GM12878 (cell line): ENCODE measurements around the gene NNAT. TPM values are rescaled to one million over a fixed set of nuclear protein-coding genes. Genes with fewer than 3 reads are reported as not detected.

Experiments
- ATAC-seq: fragments of 200-7000 bp; cut with Tn5 transposase; 3 replicates; pipeline ENCODE4 v1.9.1; 2020; ENCODE audit warnings: mild to moderate bottlenecking, moderate library complexity
- BruUV-seq: library from RNA; stranded (reverse); fragments of 400-500 nt; replicated peaks from 2 replicates; lab custom pipeline; 2021; lab: Mats Ljungman, UMichigan
- CTCF ChIA-PET: fragments of 300-600 bp; sonication (Branson Sonifier 250); formaldehyde crosslinking; extraction: SDS; loops from one replicate; lab custom pipeline; 2021; ENCODE audit warnings: inconsistent platforms; lab: Yijun Ruan, JAX
- POLR2A ChIA-PET: fragments of 350-600 bp; formaldehyde crosslinking; extraction: SDS; loops from one replicate; lab custom pipeline; 2021; ENCODE audit warnings: inconsistent platforms; lab: Charles Lee
- RAD21 ChIA-PET: fragments of 300-600 bp; sonication (Branson Sonifier 250); formaldehyde crosslinking; loops from one replicate; lab custom pipeline; 2023; ENCODE audit warnings: antibody characterized with exemption; ENCODE audit not compliant: unreplicated experiment; lab: Charles Lee
- SMC1A ChIA-PET: fragments of 300-600 bp; sonication (Branson Sonifier 250); formaldehyde crosslinking; loops from one replicate; lab custom pipeline; 2023; ENCODE audit not compliant: unreplicated experiment, uncharacterized antibody; lab: Charles Lee
- DNase-seq: peaks from one replicate; pipeline ENCODE4 v3.0.0-alpha.2; 2011; ENCODE audit warnings: low read depth, low spot score
- FAIRE-seq: peaks from 3 replicates; lab custom pipeline; 2011; peaks lifted over from hg19 to GRCh38; lab: Jason Lieb, UNC
- H2AFZ ChIP-seq: 2 replicates; pipeline ENCODE4 v1.6.0; 2011; ENCODE audit warnings: low read depth, low read length, control low read depth; ENCODE audit not compliant: control insufficient read depth
- H3K27ac ChIP-seq: 2 replicates; pipeline ENCODE4 v1.5.1; 2011; ENCODE audit warnings: control low read depth; ENCODE audit not compliant: control insufficient read depth, insufficient read depth
- H3K27me3 ChIP-seq, 2 experiments: replicated peaks in 1 of 2; 2 replicates each; pipeline versions ENCODE4 v1.6.0 to v1.6.1; 2011; ENCODE audit warnings: low read length in 1 of 2; ENCODE audit not compliant: control insufficient read depth in 2 of 2, insufficient read depth in 2 of 2
- H3K36me3 ChIP-seq, 2 experiments: 2 replicates each; pipeline ENCODE4 v1.5.1; 2011; ENCODE audit warnings: low read length in 1 of 2; ENCODE audit not compliant: control insufficient read depth in 2 of 2, insufficient read depth in 2 of 2
- H3K4me1 ChIP-seq: 2 replicates; pipeline ENCODE4 v1.6.1; 2011; ENCODE audit warnings: mild to moderate bottlenecking, low read length, moderate library complexity, mixed read lengths; ENCODE audit not compliant: control insufficient read depth, insufficient read depth
- H3K4me2 ChIP-seq: 2 replicates; pipeline ENCODE4 v1.6.0; 2011; ENCODE audit warnings: control low read depth; ENCODE audit not compliant: control insufficient read depth, insufficient read depth
- H3K4me3 ChIP-seq: fragments of 200-600 bp; sonication (generic); 2 replicates; pipeline ENCODE4 v1.5.1; 2016
- H3K79me2 ChIP-seq: 2 replicates; pipeline ENCODE4 v1.6.0; 2011; ENCODE audit warnings: low read length; ENCODE audit not compliant: control insufficient read depth, insufficient read depth
- H3K9ac ChIP-seq: 2 replicates; pipeline ENCODE4 v1.8.0; 2011; ENCODE audit warnings: low read length, control low read depth, mixed read lengths; ENCODE audit not compliant: control insufficient read depth, insufficient read depth
- H3K9me3 ChIP-seq: replicated peaks from 3 replicates; pipeline ENCODE4 v1.5.1; 2011; ENCODE audit warnings: mild to moderate bottlenecking, low read length; ENCODE audit not compliant: control insufficient read depth, insufficient read depth
- H4K20me1 ChIP-seq: 2 replicates; pipeline ENCODE4 v1.6.0; 2011; ENCODE audit not compliant: control insufficient read depth, insufficient read depth
- DPF2 ChIP-seq: fragments of 450-650 bp; IDR thresholded peaks from 2 replicates; pipeline ENCODE4 v1.6.1; 2017; ENCODE audit warnings: mild to moderate bottlenecking
- E4F1 ChIP-seq: fragments of 450-650 bp; IDR thresholded peaks from 2 replicates; pipeline ENCODE4 v1.6.1; 2018; ENCODE audit warnings: borderline replicate concordance, mild to moderate bottlenecking; ENCODE audit not compliant: partially characterized antibody
- ETV6 ChIP-seq, 2 experiments: fragments of 450-650 bp in 1 of 2; IDR thresholded peaks in 1 of 2; conservative IDR thresholded peaks in 1 of 2; 2 replicates each; pipeline ENCODE4 v1.6.1; 2014; ENCODE audit warnings: antibody characterized with exemption in 1 of 2, borderline replicate concordance in 1 of 2, low read depth in 1 of 2, mild to moderate bottlenecking in 1 of 2, moderate library complexity in 1 of 2
- MYC ChIP-seq: IDR thresholded peaks from 2 replicates; pipeline ENCODE4 v1.6.1; 2011; ENCODE audit warnings: mild to moderate bottlenecking, low read length, moderate library complexity, inconsistent platforms; ENCODE audit not compliant: insufficient read depth, insufficient replicate concordance, insufficient read length, severe bottlenecking
- NFIC ChIP-seq: IDR thresholded peaks from 2 replicates; pipeline ENCODE4 v1.6.1; 2012; ENCODE audit warnings: low read depth, mild to moderate bottlenecking, inconsistent platforms, low read length, moderate library complexity
- POLR2AphosphoS2 ChIP-seq: IDR thresholded peaks from 2 replicates; pipeline ENCODE4 v1.6.1; 2011; ENCODE audit warnings: low read depth, mild to moderate bottlenecking, low read length, improper control_type of control experiment, moderate library complexity
- RELB ChIP-seq: fragments of 450-650 bp; IDR thresholded peaks from 2 replicates; pipeline ENCODE4 v1.6.1; 2017; ENCODE audit warnings: low read depth, mild to moderate bottlenecking, moderate library complexity
- RUNX3 ChIP-seq: IDR thresholded peaks from 2 replicates; pipeline ENCODE4 v1.6.1; 2012; ENCODE audit warnings: low read length, inconsistent platforms
- SP1 ChIP-seq: IDR thresholded peaks from one replicate; pipeline ENCODE4 v1.6.1; 2011; ENCODE audit warnings: low read depth, low read length
- STAT1 ChIP-seq: fragments of 450-650 bp; conservative IDR thresholded peaks from 2 replicates; pipeline ENCODE4 v1.6.1; 2014; ENCODE audit warnings: antibody characterized with exemption, mild to moderate bottlenecking
- TAF1 ChIP-seq: IDR thresholded peaks from 2 replicates; pipeline ENCODE4 v1.6.1; 2011; ENCODE audit warnings: mild to moderate bottlenecking, low read depth, low read length, borderline replicate concordance
- USF2 ChIP-seq: IDR thresholded peaks from 2 replicates; pipeline ENCODE4 v1.6.1; 2011; ENCODE audit warnings: low read depth, low read length, improper control_type of control experiment, borderline replicate concordance
- WGBS: methylation state at CpG from one replicate; pipeline ENCODE4 v1.1.6; 2016; ENCODE audit warnings: low lambda C conversion rate; ENCODE audit not compliant: insufficient replicate concordance, insufficient coverage; ENCODE audit errors: missing lambda C conversion rate; 5-methylcytosine and 5-hydroxymethylcytosine counted together
- in situ Hi-C: fragments of 300-500 bp; cut with MboI; formaldehyde crosslinking; loops from 9 replicates; pipeline ENCODE4 v1.14.3; 2018; ENCODE audit warnings: mixed read lengths
- intact Hi-C: fragments of 100-400 bp; cut with micrococcal nuclease; formaldehyde crosslinking; loops from one replicate; pipeline ENCODE4 v1.14.2; 2022; ENCODE audit not compliant: unreplicated experiment
- polyA plus RNA-seq, 11 experiments: library from polyadenylated mRNA; depleted of rRNA in 4 of 11; unstranded in 6 of 11; stranded (reverse) in 5 of 11; fragments of >200 nt; fragmentation: Nextera tagmentation in 4 of 11; fragmentation: Illumina TruSeq in 1 of 11; extraction: Ambion mirVana in 4 of 11; extraction: Trizol in 1 of 11; gene quantifications; 1 replicate in 1 of 11; 2 replicates in 10 of 11; pipeline versions ENCODE4 v1.2.1 to v1.2.3, GENCODE V29; 2011 to 2016; ENCODE audit warnings: inconsistent platforms in 2 of 11, missing spikeins in 2 of 11, low read depth in 1 of 11
- total RNA-seq, 4 experiments: library from RNA; depleted of rRNA in 3 of 4; stranded (reverse); fragments of >200 nt in 3 of 4; fragmentation: Illumina TruSeq in 1 of 4; extraction: Trizol in 1 of 4; gene quantifications; 2 replicates each; pipeline versions ENCODE4 v1.2.1 to v1.2.3, GENCODE V29; 2013 to 2021
- TF ChIP-seq, protein P1 (sequence below): fragments of 450-650 bp; IDR thresholded peaks from 2 replicates; pipeline ENCODE4 v1.6.1; 2018; ENCODE audit warnings: mild to moderate bottlenecking, low read depth, moderate library complexity; ENCODE audit not compliant: partially characterized antibody

NNAT gene
- total and polyA plus RNA-seq, 10 of the 15 experiments (the other 5 are each of a cell fraction or from before 2014, with no cell fraction given) = 0.22 to 0.99 (median 0.42) TPM; not detected in 7

DNA sequence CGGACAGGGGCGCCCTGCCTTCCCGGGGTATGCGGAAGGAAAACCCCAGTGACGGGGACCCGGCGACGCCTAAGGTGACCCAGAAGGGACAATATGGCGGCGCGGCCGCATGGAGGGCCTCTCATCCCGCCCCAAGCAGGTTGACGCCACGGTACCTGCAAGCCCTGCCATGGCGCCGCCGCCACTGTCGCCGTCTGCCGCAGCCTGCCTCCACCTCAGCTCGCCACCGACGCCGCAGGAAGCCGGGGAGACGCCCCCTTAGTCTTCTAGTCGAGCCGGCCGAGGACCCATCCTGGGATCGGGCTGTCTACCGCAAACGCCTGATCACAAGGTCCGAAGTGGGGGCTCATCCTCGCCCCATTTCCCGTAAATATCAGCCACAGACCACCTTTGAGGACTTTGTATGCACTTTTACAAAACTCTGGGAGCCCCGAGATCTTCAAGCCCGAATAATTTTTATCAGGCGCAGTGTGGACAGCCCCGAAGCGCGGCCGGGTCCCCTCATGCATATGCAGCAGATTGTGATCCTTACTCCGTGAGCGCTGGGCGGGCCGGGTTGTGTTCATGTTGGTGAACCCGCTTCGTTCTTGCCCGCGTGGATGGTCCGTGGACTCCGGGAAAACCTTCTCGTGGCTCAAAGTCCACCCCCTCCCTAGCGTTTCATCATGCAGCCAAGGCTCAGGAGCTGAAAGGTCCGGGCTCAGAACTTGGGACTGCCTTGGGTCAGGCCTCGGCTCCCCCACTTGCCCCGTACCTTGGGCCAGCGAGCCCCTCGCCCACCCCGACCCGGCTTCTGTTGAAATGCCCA lies 6.8 kb downstream of the NNAT start, which contains the start of gene BLCAP:
TSS of gene BLCAP (minus strand) at position 239 of the 808 bp plus-strand sequence. CDS start 8,702 bp downstream, outside the sequence.
- ATAC-seq = peak; percentile 92
- WGBS = under 1% methylated on average over 62 of the region's 62 CpGs
- peak within 1 kb of the TSS; percentile 98 for H3K9ac ChIP-seq
- H3K9me3 ChIP-seq = no peaks in the 10 kb centered on the region
- H3K4me2 ChIP-seq = peak within 1 kb of the TSS; percentile 85
- H3K4me3 ChIP-seq = peak within 1 kb of the TSS; percentile 89
- FAIRE-seq = peak; percentile 92
- no peaks in the 10 kb centered on the region for H3K36me3 ChIP-seq
- ChIA-PET CTCF (interaction anchor here (0.9 to 13.5 kb wide), 3 partner anchors 252 to 333 kb away, joined by 3 to 282 read pairs (median 200); no protein-coding TSS in a partner anchor), POLR2A (no interaction called here), RAD21 (interaction anchor here (0.6 to 11.5 kb wide), 5 partner anchors 168 to 332 kb away, joined by 3 to 119 read pairs (median 3); no protein-coding TSS in a partner anchor), SMC1A (interaction anchor here (1.0 to 4.2 kb wide), 6 partner anchors 10 to 332 kb away, joined by 3 to 36 read pairs (median 4); no protein-coding TSS in a partner anchor)
- no peaks in the 10 kb centered on the region for H3K27me3 ChIP-seq
- in situ Hi-C loops = loop anchor here (5.0 kb wide), 1 partner anchor 136 kb away; no protein-coding TSS in a partner anchor
- peaks cover 29% of the 10 kb centered on the region for H3K79me2 ChIP-seq
- H2AFZ ChIP-seq = peak within 1 kb of the TSS; percentile 82
- intact Hi-C loops = loop anchor here (2.0 kb wide), 1 partner anchor 119 kb away; no protein-coding TSS in a partner anchor
- DNase-seq = peak; percentile 69
- peaks cover 16% of the 10 kb centered on the region for H3K4me1 ChIP-seq
- BruUV-seq = no TSS peak
- H4K20me1 ChIP-seq = peaks cover 7% of the 10 kb centered on the region; the same call in 1 of the 2 replicates
- peak within 1 kb of the TSS; percentile 100 for H3K27ac ChIP-seq
- peak; percentile 84 for TF ChIP-seq MYC
- peak; percentile 60; the same call in 1 of the 2 replicates for TF ChIP-seq DPF2
- TF ChIP-seq RUNX3 = peak; percentile 77
- TF ChIP-seq SP1 = peak; percentile 25
- no peak; the same call in 1 of the 2 replicates for TF ChIP-seq NFIC
- peak; percentile 94 for TF ChIP-seq RELB
- no peak for TF ChIP-seq ETV6 (conservative IDR thresholded peaks at IDR 0.05 in 1 of 2, IDR thresholded peaks at IDR 0.05 in 1 of 2; ENCODE audit: borderline replicate concordance in 1 of 2, low read depth in 1 of 2)
- no peak for TF ChIP-seq USF2
- peak; percentile 68; the same call in 1 of the 2 replicates for TF ChIP-seq POLR2AphosphoS2
- peak; percentile 54 for TF ChIP-seq E4F1
- TF ChIP-seq, protein P1, sequence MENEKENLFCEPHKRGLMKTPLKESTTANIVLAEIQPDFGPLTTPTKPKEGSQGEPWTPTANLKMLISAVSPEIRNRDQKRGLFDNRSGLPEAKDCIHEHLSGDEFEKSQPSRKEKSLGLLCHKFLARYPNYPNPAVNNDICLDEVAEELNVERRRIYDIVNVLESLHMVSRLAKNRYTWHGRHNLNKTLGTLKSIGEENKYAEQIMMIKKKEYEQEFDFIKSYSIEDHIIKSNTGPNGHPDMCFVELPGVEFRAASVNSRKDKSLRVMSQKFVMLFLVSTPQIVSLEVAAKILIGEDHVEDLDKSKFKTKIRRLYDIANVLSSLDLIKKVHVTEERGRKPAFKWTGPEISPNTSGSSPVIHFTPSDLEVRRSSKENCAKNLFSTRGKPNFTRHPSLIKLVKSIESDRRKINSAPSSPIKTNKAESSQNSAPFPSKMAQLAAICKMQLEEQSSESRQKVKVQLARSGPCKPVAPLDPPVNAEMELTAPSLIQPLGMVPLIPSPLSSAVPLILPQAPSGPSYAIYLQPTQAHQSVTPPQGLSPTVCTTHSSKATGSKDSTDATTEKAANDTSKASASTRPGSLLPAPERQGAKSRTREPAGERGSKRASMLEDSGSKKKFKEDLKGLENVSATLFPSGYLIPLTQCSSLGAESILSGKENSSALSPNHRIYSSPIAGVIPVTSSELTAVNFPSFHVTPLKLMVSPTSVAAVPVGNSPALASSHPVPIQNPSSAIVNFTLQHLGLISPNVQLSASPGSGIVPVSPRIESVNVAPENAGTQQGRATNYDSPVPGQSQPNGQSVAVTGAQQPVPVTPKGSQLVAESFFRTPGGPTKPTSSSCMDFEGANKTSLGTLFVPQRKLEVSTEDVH = no peak
- peak; percentile 83 for TF ChIP-seq TAF1
- peak; percentile 80; the same call in 1 of the 2 replicates for TF ChIP-seq STAT1
